ENCODE data around the gene PRR12. TPM values are rescaled to one million over a fixed set of nuclear protein-coding genes. Genes with fewer than 3 reads are reported as not detected.

Gene PRR12
- total RNA-seq, 2 donors from 2014 or later = 12.4 to 24.5 TPM

DNA sequence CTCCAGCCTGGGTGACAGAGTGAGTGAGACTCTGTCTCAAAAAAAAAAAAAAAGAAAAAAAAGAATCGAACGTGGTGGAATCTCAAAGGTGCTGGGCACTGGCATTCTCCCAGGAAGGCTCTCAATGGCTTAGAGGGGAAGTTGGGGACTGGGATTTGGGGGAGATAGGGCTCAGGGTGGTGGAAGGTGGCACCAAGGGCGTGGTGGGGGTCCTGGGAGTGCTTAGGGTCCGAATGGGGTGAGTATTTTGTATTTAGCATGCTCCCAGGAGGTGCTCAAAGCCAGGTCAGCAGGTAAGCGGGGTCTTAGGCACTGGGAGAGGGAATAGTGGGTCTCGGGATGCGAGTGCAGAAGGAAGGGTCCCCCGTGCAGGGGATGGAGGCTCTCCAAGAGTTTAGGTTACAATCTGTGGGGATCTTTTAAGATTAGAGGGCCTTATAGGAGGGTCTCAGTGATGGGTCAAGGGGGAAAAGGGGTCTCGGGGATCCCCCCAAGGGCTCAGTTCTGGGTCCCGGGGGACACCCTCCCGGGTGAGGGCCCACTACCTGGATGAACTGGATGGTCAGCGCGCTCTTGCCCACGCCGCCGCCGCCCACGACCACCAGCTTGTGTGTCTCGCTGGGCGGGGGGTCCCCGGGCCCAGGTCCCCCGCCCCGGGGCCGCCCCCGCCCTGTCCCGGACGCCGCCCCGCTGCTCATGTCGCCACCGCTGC lies 48.6 kb downstream of the PRR12 start:
- Histone ChIP-seq H3K27ac (peak overlapping the region; percentile 97 to 100), H3K4me1 (ENCODE audit: control insufficient read depth in 1 of 2, low read depth in 2 of 2) (peaks cover 11 to 38% of the 10 kb centered on the region in 2 donors), H3K9me3 (no peaks in the 10 kb centered on the region), H3K27me3 (replicated peaks; ENCODE audit: insufficient read depth) (no peaks in the 10 kb centered on the region), H3K4me3 (peak overlapping the region; percentile 96), H3K36me3 (peaks cover 11% of the 10 kb centered on the region)
- ATAC-seq (ENCODE audit: insufficient number of reproducible peaks, low FRiP score, low read depth) = no peak
- TF ChIP-seq, protein P1, sequence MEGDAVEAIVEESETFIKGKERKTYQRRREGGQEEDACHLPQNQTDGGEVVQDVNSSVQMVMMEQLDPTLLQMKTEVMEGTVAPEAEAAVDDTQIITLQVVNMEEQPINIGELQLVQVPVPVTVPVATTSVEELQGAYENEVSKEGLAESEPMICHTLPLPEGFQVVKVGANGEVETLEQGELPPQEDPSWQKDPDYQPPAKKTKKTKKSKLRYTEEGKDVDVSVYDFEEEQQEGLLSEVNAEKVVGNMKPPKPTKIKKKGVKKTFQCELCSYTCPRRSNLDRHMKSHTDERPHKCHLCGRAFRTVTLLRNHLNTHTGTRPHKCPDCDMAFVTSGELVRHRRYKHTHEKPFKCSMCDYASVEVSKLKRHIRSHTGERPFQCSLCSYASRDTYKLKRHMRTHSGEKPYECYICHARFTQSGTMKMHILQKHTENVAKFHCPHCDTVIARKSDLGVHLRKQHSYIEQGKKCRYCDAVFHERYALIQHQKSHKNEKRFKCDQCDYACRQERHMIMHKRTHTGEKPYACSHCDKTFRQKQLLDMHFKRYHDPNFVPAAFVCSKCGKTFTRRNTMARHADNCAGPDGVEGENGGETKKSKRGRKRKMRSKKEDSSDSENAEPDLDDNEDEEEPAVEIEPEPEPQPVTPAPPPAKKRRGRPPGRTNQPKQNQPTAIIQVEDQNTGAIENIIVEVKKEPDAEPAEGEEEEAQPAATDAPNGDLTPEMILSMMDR (IDR thresholded peaks at IDR 0.05) = no peak
- DNase-seq (ENCODE audit: low spot score) = no peak

DNA sequence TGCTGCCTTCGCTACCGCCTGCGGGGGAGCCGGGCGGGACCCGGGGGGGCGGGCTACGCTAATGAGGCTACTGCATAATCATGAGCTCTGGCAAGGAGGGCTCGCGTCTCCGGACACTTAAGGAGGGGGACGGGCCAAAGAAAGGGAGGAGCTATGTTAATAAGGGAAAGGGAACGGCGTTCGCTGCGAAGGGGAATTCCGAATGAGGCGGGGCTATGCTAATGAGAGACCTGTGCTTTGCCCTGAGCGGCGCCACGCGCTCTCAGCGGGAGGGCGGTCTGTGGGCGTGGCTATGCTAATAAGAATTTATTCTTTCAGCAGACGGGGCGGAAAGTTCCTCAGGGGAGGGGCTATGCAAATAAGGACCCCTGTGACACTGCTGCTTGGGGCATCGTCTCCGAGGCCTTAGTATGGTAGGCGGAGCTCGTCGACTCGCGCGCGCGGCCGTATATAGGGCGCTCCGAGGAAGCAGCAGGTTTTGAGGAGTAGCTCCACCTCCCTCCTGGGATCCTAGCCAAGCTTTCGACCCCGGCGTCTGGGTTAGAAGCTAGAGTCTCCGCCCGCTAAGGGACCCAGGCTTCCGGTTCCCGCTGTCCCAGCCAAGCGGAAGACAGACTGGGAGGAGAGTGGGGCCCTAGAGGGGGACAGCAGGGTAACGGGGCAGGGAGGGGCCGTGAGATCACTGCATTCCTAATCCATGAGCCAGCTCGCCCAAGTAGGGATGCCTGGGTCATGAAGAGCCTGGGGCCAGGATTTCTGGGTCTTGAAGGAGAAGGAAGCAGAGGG lies 49.3 kb downstream of the PRR12 start, which contains the start of gene RRAS:
Gene RRAS, minus strand, starts transcription at position 31 of the 786 bp plus-strand sequence. CDS start 45 bp downstream, outside the sequence.
- Histone ChIP-seq H3K27ac (peak within 1 kb of the TSS; percentile 100), H3K36me3 (peaks cover 8% of the 10 kb centered on the region), H3K9me3 (no peaks in the 10 kb centered on the region), H3K4me1 (ENCODE audit: control insufficient read depth in 1 of 2, low read depth in 2 of 2) (peaks cover 11 to 44% of the 10 kb centered on the region in 2 donors), H3K4me3 (peak within 1 kb of the TSS; percentile 96), H3K27me3 (replicated peaks; ENCODE audit: insufficient read depth) (no peaks in the 10 kb centered on the region)
- peak; percentile 99 for DNase-seq (ENCODE audit: low spot score)
- ATAC-seq (ENCODE audit: insufficient number of reproducible peaks, low FRiP score, low read depth) = peak; percentile 82
- TF ChIP-seq, protein P1 (IDR thresholded peaks at IDR 0.05) = no peak

DNA sequence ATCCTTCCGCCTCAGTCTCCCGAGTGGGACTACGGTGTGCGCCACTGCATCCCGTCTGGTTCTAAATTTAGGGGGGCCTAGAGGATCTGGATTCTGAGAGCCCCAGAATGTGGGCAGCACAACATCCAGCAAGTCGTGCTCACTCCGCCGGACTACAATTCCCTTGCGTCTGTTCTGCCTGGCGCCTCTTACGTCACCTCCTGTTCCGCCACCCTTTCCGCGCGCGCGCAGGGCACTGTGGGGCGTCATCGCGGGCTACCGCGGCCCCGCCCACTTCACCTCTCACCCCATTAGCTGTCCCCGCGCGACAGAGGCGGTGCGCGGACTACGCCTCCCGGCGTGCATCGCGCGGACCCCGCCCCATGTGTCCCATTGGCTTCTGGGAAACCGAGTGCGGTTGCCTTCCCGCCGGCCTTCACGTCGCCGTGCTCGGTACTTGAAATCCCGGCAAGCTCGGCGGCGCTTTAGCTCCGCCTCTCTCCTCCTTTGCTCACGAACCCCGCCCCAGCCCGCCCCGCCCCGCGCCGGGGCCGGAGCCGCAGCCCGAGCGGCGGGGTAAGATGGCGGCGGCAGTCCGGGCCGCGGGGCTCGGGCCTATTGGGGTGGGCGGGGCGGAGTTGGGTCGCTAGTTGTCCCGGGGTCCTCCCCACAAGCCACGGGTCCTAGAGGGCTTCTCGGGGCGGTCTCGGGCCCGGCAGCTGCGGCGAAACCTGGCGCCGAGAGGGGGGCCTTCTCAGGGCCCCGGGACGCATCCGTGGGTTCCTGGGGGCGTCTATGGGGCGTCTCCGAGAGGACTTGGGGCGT lies 50.9 kb downstream of the PRR12 start, which contains the start of gene SCAF1:
Gene SCAF1, plus strand, starts transcription at position 522 of the 804 bp plus-strand sequence. CDS start 2,818 bp downstream, outside the sequence.
- DNase-seq (ENCODE audit: low spot score) (peak; percentile 93), ATAC-seq (ENCODE audit: insufficient number of reproducible peaks, low FRiP score, low read depth) (peak; percentile 58)
- peak within 1 kb of the TSS; percentile 96 for H3K4me3 ChIP-seq
- H3K4me1 ChIP-seq (ENCODE audit: control insufficient read depth in 1 of 2, low read depth in 2 of 2) = peaks cover 11 to 44% of the 10 kb centered on the region in 2 donors
- TF ChIP-seq, protein P1 (IDR thresholded peaks at IDR 0.05) = no peak
- H3K9me3 ChIP-seq = no peaks in the 10 kb centered on the region
- H3K27ac ChIP-seq = peak within 1 kb of the TSS; percentile 100
- H3K36me3 ChIP-seq = peaks cover 9% of the 10 kb centered on the region
- no peaks in the 10 kb centered on the region for H3K27me3 ChIP-seq (replicated peaks; ENCODE audit: insufficient read depth)

DNA sequence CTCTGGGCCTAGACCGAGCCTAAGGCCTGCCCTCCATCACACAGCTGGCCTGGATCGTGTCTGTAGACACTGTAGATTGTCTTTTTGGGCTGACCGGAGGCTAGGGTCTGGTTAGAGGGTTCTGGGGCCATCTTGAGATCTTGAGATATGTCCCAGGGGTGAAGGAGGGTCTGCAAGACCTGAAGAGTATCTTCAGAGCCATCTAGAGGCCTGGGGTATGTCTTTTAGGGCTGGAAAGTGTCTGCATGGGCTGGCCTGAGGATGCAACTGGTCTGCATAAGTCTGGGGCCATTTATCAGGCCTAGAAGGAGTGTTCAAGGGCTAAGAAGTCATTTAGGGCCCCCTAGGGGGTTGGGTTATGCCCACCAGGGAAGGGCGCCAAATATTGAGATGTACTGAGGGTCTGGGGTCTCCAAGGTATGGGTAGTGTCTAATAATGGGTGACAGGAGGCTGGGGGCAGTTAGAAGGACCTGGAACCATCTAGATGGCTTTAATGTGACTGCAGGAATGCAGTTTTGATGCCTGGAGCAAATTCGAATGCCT lies 51.6 kb downstream of the PRR12 start:
- H3K4me1 ChIP-seq (ENCODE audit: control insufficient read depth in 1 of 2, low read depth in 2 of 2) = peaks cover 11 to 41% of the 10 kb centered on the region in 2 donors

More for the DNA sequence above, 51.6 kb downstream of the PRR12 start:
- Histone ChIP-seq H3K9me3 (no peaks in the 10 kb centered on the region), H3K27me3 (replicated peaks; ENCODE audit: insufficient read depth) (no peaks in the 10 kb centered on the region), H3K27ac (peak overlapping the region; percentile 82 to 92), H3K4me3 (peak overlapping the region; percentile 96), H3K36me3 (peaks cover 15% of the 10 kb centered on the region)
- TF ChIP-seq, protein P1 (IDR thresholded peaks at IDR 0.05) = no peak
- DNase-seq (ENCODE audit: low spot score) (no peak), ATAC-seq (ENCODE audit: insufficient number of reproducible peaks, low FRiP score, low read depth) (no peak)
